ENCODE data around the gene RNU6-9.
"Not testable (repeated sequence)": the region's sequence is repeated elsewhere in the genome, so short reads cannot be mapped to it uniquely, and the experiment has no call there.

The RNU6-9 gene

DNA sequence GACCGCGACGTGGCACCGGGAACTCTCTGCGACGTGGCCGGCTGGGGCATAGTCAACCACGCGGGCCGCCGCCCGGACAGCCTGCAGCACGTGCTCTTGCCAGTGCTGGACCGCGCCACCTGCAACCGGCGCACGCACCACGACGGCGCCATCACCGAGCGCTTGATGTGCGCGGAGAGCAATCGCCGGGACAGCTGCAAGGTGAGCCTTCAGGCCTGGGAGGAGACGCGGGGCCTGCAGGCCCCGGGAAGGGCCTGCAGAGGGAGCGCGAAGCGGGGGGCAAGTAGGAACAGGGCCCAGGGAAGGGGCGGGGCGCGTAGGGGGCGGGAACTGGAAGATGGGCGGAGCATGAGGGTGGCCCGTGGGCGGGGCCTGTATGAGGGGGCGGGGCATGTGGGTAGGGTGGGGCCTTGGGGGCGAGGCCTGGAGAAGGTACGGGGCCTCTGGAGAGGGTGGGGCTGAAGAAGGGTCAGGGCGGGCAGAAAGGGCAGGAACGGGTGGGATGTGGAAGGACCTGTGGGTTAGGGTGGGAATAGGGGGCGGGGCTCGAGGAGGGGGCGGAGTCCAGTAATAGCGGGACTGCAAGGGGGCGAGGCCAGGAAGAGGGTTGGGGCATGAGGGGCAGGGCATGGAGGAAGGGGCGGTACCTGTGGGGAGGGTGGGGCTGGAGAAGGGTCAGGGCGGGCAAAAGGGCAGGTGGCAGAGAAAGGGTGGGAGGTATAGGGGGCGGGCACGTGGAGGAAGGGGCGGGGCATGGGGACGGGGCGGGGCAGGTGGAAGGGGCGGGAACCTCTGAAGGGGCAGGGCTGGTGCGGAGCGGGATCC lies 31.3 kb upstream of the RNU6-9 start:
- DNase-seq (ENCODE audit: low read depth in 2 of 2) = peak; percentile 33 to 51

DNA sequence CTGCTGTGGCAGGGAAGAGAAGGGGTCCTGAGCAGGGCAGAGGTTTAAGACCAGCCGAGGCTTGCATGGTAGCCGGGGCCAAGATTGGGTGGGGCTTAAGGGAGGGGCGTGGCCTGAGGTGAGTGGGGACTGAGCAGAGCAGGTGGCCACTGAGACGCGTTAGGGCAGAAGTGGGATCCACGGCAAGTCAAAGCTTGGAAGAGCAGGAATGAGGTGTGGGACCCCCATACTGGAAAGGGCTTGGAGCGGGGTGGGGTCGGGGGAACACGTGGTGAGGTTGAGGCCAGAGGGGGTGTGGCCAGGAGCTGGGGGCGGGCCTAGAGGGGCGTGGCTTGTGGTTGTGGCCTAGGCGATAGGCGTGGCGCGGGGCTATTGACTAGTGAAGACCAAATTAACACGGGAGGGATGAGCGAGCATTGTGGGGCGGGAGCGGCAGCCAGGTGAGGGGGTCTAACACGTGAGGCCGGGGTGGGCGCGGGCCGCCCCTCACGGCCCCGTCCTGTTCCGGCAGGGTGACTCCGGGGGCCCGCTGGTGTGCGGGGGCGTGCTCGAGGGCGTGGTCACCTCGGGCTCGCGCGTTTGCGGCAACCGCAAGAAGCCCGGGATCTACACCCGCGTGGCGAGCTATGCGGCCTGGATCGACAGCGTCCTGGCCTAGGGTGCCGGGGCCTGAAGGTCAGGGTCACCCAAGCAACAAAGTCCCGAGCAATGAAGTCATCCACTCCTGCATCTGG lies 30.5 kb upstream of the RNU6-9 start:
- peak; percentile 56 to 69 for DNase-seq (ENCODE audit: low read depth in 2 of 2)

- DNase-seq (ENCODE audit: low read depth in 2 of 2) = no peak
Measured at GRCh38 chr19:863315-863620, 30.0 kb upstream of the RNU6-9 start.

DNA sequence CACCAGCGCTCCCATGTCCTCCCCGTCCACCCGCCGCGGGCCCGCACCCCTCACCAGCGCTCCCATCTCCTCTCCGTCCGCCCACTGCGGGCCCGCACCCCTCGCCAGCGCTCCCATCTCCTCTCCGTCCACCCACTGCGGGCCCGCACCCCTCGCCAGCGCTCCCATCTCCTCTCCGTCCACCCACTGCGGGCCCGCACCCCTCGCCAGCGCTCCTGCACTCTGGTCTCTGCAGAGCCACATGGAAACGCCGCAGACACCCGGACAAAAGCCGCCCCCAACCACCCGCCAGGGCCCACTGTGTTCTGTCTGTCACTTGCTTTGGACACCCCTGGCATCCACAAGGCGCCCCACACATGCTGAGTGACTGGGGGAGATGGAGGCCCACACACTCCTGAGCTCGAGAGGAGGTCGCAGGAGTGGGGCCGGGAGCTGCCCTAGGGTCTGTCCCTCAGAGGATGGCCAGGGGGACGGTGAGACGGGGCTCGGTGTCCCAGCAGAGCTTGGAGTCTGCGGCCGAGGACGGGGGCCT lies 26.4 kb upstream of the RNU6-9 start:
- no peak for DNase-seq (ENCODE audit: low read depth in 2 of 2)

- DNase-seq (ENCODE audit: low read depth in 2 of 2) = no peak
Measured at GRCh38 chr19:867301-867793, 25.9 kb upstream of the RNU6-9 start.

DNA sequence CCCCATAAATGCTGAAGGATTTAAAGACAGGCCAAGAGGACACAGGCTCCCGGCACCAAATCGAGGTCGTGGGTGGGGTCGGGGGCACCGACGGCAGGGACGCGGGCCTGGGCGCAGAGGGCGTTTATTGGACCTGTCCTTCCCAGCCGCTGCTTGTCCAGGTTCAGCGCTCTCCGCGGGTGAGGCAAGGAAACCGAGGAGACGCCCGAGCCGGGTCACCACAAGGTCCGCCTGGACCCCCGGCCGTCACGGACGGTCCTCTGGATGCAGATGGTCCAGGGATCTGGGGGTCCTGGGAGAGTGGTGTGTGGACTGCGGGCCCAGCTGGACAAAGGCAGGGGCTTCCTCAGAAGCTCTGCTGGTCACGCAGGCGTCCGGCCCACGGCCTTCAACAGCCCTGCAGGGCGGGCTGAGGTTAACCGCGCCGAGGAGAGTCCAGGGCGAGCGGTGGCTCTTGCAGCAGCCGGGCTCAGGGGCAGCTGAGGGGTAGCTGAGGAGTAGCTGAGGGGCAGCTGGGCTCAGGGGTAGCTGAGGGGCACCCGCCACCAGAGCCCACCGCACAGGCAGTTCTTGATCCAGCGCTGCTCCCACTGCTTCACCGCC lies 25.3 kb upstream of the RNU6-9 start:
- no peak for DNase-seq (ENCODE audit: low read depth in 2 of 2)

DNA sequence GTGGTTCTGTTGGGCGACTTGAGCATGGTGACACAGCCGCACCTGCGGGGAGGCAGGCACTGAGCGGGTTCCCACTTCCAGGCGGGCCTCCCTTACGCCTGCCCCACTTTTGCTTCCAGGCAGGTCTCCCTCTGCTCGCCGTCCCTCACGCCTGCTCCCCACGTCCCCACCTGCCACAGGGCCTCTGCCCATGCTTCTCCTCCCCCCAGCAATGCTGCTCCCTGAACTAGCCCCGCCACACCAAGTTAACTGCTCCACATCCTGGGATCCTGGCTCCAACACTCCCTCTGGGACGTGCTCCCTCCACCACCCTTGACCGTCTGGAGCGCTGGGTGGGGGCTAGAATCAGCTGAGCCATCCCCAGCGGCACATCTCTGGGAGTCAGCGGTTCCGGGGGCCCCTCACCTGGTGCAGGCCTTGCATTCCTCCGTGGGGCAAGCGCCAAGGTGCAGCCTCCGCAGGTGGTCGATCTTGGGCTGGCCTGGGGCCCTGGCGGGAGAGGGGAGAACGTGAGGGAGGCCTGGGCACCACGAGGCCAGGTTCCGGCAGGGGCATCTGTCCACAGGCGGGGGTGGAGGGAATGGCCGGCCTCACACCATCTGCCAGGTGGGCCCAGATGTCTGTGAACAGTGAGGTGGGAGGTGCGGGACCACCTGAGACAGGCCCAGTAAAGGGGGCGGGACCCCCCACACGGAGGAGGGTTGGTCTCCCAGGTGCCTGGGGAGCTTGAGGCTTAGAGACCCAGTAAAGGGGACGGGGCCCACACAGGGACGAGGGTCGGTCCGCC lies 24.6 kb upstream of the RNU6-9 start:
- DNase-seq (ENCODE audit: low read depth in 2 of 2) = no peak

GRCh38 chr19:869245-870177 lies 23.8 kb upstream of the RNU6-9 start:
- no peak for DNase-seq (ENCODE audit: low read depth in 2 of 2)

- DNase-seq (ENCODE audit: low read depth in 2 of 2) = no peak
Measured at GRCh38 chr19:870314-870713, 23.0 kb upstream of the RNU6-9 start.

- no peak for DNase-seq (ENCODE audit: low read depth in 2 of 2)
Measured at GRCh38 chr19:870963-871401, 22.3 kb upstream of the RNU6-9 start.

- DNase-seq (ENCODE audit: low read depth in 2 of 2) = no peak
Measured at GRCh38 chr19:871446-872265, 21.6 kb upstream of the RNU6-9 start.

DNA sequence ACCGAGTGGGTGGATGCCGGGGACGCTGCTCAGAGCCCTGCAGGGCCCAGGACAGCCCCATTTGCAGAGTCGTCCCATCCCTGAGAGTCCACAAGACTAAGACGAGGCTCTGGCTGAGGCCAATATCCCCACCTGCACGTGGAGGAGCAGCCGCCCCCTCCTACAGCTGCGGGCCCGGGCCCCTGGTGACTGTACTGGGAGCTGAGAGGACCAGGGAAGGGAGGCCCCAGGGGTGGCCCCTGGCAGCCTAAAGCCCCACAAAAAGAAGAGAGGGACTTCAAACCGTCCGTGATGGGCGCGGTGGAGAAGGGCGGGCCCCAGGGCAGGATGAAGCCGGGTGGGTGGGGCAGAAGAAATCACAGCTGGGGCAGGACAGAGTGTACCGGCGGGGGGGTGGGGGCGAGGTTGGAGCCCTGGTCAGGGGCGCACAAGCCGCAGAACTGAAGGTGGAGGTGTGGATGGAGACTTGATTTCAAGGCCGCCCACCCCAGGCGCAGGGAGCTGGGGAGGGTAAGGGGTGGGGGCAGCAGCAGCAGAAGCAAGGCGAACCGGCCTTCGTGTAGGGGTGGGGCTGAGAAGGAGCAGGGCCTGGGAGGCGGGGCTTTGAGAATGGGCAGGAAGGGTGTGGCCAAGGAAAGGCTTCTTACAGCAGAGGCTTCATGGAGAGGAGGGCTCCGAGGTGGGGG lies 20.9 kb upstream of the RNU6-9 start:
- DNase-seq (ENCODE audit: low read depth in 2 of 2) = peak in 1 of 2 donors; percentile 72

- peak; percentile 51 to 59 for DNase-seq (ENCODE audit: low read depth in 2 of 2)
Measured at GRCh38 chr19:873084-873483, 20.2 kb upstream of the RNU6-9 start.

DNA sequence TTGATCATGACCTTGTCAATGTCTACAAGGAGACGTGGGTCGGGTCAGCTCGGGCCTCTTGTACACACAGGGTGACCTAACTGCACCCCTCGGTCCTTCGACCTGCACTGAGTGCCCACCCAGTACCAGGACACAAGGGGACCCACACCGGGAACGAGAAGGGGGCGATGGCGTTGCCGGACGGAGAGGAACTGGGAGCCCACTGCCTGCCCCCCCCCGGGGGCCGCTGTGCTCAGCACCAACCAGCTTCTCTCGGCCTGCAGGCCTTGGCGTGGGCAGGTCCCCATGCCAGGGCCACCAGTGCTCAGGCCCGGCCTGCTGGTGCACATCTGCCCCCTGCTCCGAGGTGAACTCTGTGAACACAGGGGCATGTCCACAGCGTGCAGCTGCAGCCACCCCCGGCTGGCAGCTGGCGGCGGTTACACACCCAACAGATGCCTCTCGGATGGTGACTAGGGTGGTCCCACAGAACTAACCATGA lies 19.7 kb upstream of the RNU6-9 start:
- DNase-seq (ENCODE audit: low read depth in 2 of 2) = no peak

DNA sequence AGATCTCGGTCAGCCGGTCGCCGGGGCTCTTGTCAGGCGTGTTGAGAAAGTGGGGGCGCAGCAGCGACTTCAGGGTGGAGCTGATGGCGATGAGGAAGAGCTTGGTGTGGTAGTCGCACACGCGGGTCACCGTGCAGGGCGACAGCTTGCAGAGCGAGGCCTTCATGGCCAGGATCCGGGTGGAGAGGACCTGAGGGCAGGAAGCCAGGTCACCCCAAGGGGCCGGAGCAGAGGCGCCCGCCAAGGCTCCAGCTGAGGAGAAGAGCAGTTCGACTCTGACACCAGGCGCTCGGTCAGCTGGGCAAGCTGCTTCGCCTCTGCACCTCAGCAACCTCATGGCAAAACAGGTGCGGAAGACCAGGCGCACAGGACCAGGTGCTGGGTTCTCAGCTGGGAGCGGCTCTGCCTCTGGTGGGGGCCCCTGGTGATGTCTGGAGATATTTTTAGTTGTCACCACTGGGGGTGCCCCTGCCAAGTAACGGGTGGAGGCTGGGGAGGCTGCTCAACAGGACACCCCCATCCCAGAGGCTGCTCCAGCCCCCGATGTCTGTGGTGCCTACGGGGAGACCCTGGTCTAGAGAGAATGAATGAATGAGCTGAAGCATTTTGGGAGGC lies 17.9 kb upstream of the RNU6-9 start:
- DNase-seq (ENCODE audit: low read depth in 2 of 2) = no peak

GRCh38 chr19:876089-876488 lies 17.2 kb upstream of the RNU6-9 start:
- DNase-seq (ENCODE audit: low read depth in 2 of 2) = no peak

GRCh38 chr19:876780-877314 lies 16.4 kb upstream of the RNU6-9 start:
- DNase-seq (ENCODE audit: low read depth in 2 of 2) = no peak

DNA sequence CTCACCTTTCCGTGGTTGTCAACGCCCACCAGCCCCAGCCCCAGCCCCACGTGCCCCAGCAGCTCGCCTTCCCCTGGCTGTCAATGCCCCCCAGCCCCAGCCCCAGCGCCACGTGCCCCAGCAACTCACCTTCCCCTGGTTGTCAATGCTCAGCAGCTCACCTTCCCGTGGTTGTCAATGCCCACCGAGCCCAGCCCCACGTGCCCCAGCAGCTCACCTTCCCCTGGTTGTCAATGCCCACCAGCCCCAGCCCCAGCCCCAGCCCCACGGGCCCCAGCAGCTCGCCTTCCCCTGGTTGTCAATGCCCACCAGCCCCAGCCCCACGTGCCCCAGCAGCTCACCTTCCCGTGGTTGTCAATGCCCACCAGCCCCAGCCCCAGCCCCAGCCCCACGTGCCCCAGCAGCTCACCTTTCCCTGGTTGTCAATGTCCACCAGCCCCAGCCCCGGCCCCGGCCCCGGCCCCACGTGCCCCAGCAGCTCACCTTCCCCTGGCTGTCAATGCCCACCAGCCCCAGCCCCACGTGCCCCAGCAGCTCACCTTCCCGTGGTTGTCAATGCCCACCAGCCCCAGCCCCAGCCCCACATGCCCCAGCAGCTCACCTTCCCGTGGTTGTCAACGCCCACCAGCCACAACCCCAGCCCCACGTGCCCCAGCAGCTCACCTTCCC lies 15.2 kb upstream of the RNU6-9 start:
- not testable (repeated sequence) for DNase-seq (ENCODE audit: low read depth in 2 of 2)

Data from stimulated activated CD8-positive, alpha-beta memory T cell treated with anti-CD3 and anti-CD28 coated beads, Interleukin-2, amount 100 ng/mL, for 1 hour (primary cell).